B cell (primary cell): ENCODE data around the gene FRG2B. TPM values are rescaled to one million over a fixed set of nuclear protein-coding genes. Genes with fewer than 3 reads are reported as not detected.

Experiments used
- ATAC-seq: fragments of 200-7000 bp; cut with Tn5 transposase; one replicate; pipeline ENCODE4 v1.10.0; 2021; ENCODE audit warnings: low read depth, mild to moderate bottlenecking, moderate number of reproducible peaks, moderate library complexity
- CTCF ChIA-PET: fragments of 350-600 bp; sonication (Branson Sonifier 250); formaldehyde crosslinking; loops from one replicate; lab custom pipeline; 2021; ENCODE audit warnings: antibody characterized with exemption, inconsistent platforms; lab: Charles Lee
- POLR2A ChIA-PET: fragments of 350-600 bp; sonication (Branson Sonifier 250); formaldehyde crosslinking; loops from one replicate; lab custom pipeline; 2021; ENCODE audit warnings: antibody characterized with exemption; lab: Charles Lee
- DNase-seq: peaks from one replicate; pipeline ENCODE4 v3.0.0; 2013
- H2AFZ ChIP-seq: 2 replicates; pipeline ENCODE4 v1.6.1; 2012; ENCODE audit warnings: mild to moderate bottlenecking, low read depth, low read length; ENCODE audit not compliant: insufficient read depth, poor library complexity, severe bottlenecking
- H3K27ac ChIP-seq, 2 donors: 1 replicate in 1 of 2; 2 replicates in 1 of 2; pipeline ENCODE4 v1.5.1; 2012 to 2013; ENCODE audit warnings: low read length in 2 of 2, mild to moderate bottlenecking in 2 of 2, moderate library complexity in 1 of 2
- H3K27me3 ChIP-seq, 4 experiments: fragments of 200-600 bp in 1 of 4; sonication (generic) in 1 of 4; replicated peaks in 1 of 4; 1 replicate in 2 of 4; 2 replicates in 2 of 4; pipeline versions ENCODE4 v1.6.1 to v1.7.0; 2013 to 2016; ENCODE audit warnings: low read length in 3 of 4, mild to moderate bottlenecking in 2 of 4, mixed read lengths in 1 of 4, moderate library complexity in 1 of 4; ENCODE audit not compliant: insufficient read depth in 4 of 4, control insufficient read depth in 3 of 4; ENCODE audit errors: control extremely low read depth in 1 of 4
- H3K36me3 ChIP-seq, 2 experiments: replicated peaks in 1 of 2; 1 replicate in 1 of 2; 2 replicates in 1 of 2; pipeline versions ENCODE4 v1.6.1 to v1.7.1; 2013; ENCODE audit warnings: low read length in 1 of 2; ENCODE audit not compliant: insufficient read depth in 2 of 2, control insufficient read depth in 1 of 2; ENCODE audit errors: control extremely low read depth in 1 of 2, extremely low read depth in 1 of 2
- H3K4me1 ChIP-seq, 2 donors: fragments of 200-600 bp in 1 of 2; sonication (generic) in 1 of 2; 1 replicate in 1 of 2; 2 replicates in 1 of 2; pipeline versions ENCODE4 v1.5.1 to v1.6.1; 2013 to 2017; ENCODE audit warnings: low read length in 2 of 2; ENCODE audit not compliant: control insufficient read depth in 2 of 2, insufficient read depth in 2 of 2
- H3K4me2 ChIP-seq: replicated peaks from 2 replicates; pipeline ENCODE3; 2012; ENCODE audit warnings: mild to moderate bottlenecking, low read depth, low read length; ENCODE audit not compliant: poor library complexity, severe bottlenecking
- H3K4me3 ChIP-seq, 5 experiments: fragments of 200-600 bp in 1 of 5; sonication (generic) in 1 of 5; 1 replicate in 3 of 5; 2 replicates in 2 of 5; pipeline versions ENCODE4 v1.5.1 to v1.7.0; 2011 to 2016; ENCODE audit warnings: low read length in 4 of 5, mild to moderate bottlenecking in 4 of 5, low read depth in 2 of 5, control low read depth in 1 of 5, moderate library complexity in 1 of 5; ENCODE audit not compliant: insufficient read depth in 1 of 5; ENCODE audit errors: control extremely low read depth in 1 of 5, extremely low read depth in 1 of 5
- H3K79me2 ChIP-seq: fragments of 200-600 bp; sonication (generic); one replicate; pipeline ENCODE4 v1.6.0; 2016; ENCODE audit warnings: low read length; ENCODE audit not compliant: control insufficient read depth, insufficient read depth
- H3K9ac ChIP-seq: fragments of 200-600 bp; sonication (generic); 2 replicates; pipeline ENCODE4 v1.6.1; 2017; ENCODE audit warnings: mild to moderate bottlenecking, low read length, moderate library complexity
- H3K9me3 ChIP-seq, 3 donors: one replicate each; pipeline versions ENCODE4 v1.6.1 to v1.7.1; 2013; ENCODE audit warnings: low read length in 2 of 3; ENCODE audit not compliant: control insufficient read depth in 2 of 3, insufficient read depth in 1 of 3; ENCODE audit errors: control extremely low read depth in 1 of 3
- H4K20me1 ChIP-seq: 2 replicates; pipeline ENCODE4 v1.6.0; 2012; ENCODE audit warnings: mild to moderate bottlenecking, low read length; ENCODE audit not compliant: insufficient read depth, control insufficient read depth, poor library complexity, severe bottlenecking
- H3K27ac Mint-ChIP-seq: one replicate; pipeline ENCODE4 v1.8.0; 2021; ENCODE audit warnings: mixed read lengths
- H3K27me3 Mint-ChIP-seq: one replicate; pipeline ENCODE4 v1.8.0; 2021; ENCODE audit warnings: mixed read lengths
- H3K4me1 Mint-ChIP-seq: one replicate; pipeline ENCODE4 v1.8.0; 2021; ENCODE audit warnings: mixed read lengths
- H3K4me3 Mint-ChIP-seq: one replicate; pipeline ENCODE4 v1.8.0; 2021; ENCODE audit warnings: mixed read lengths
- H3K9me3 Mint-ChIP-seq: one replicate; pipeline ENCODE4 v1.8.0; 2022; ENCODE audit warnings: mixed read lengths; ENCODE audit not compliant: insufficient read depth
- EZH2 ChIP-seq: IDR thresholded peaks from 2 replicates; pipeline ENCODE4 v1.6.1; 2012; ENCODE audit warnings: borderline replicate concordance, low read depth, mild to moderate bottlenecking, moderate library complexity, low read length; ENCODE audit not compliant: insufficient read depth, poor library complexity, severe bottlenecking
- WGBS: methylation state at CpG from one replicate; pipeline ENCODE4 v1.1.5; 2013; ENCODE audit warnings: missing lambda C conversion rate; ENCODE audit not compliant: insufficient coverage; 5-methylcytosine and 5-hydroxymethylcytosine counted together
- intact Hi-C: fragments of 100-400 bp; cut with micrococcal nuclease; formaldehyde crosslinking; loops from one replicate; pipeline ENCODE4 v1.10.0; 2022
- polyA plus RNA-seq: library from polyadenylated mRNA; depleted of rRNA; stranded (reverse); fragments of >200 nt; gene quantifications from 2 replicates; pipeline ENCODE4 v1.2.3, GENCODE V29; 2012
- total RNA-seq, 2 donors: library from RNA; stranded (reverse); fragments of 120-200 nt in 1 of 2; gene quantifications; 1 replicate in 1 of 2; 2 replicates in 1 of 2; pipeline versions ENCODE4 v1.2.3 to v1.2.4, GENCODE V29; 2013 to 2022
- TF ChIP-seq, protein P1 (sequence below): fragments of 200-600 bp; IDR thresholded peaks from one replicate; pipeline ENCODE4 v1.8.0; 2022; ENCODE audit warnings: antibody characterized with exemption, mild to moderate bottlenecking

Gene FRG2B
- total and polyA plus RNA-seq, 2 donors (not counting 1 experiment from before 2014, with no cell fraction given): not detected

DNA sequence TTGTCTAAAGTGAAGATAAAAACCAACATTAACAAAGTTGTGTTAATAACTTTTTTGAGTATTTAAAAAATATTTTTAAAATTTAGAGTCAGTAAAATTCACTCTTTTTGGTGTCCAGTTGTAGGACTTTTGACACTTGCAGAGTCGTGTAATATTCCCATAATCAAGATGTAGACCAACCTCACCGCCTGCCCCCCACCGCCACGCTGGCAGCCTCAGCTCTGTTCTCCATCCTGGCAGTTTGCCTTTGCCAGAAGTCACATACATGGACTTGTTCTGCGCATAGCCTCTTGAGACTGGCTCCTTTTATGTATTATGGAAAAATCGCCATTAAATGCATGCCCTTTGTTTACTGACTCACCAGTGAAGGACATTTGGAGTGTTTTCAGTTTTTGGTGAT lies 33.9 kb downstream of the FRG2B start:
- Histone ChIP-seq H3K36me3 (no peaks in the 10 kb centered on the region), H3K4me3 (no peak overlapping the region), H2AFZ (no peak overlapping the region), H3K4me1 (no peaks in the 10 kb centered on the region), H3K79me2 (no peaks in the 10 kb centered on the region), H3K27me3 (no peaks in the 10 kb centered on the region), H3K9ac (no peak overlapping the region), H3K27ac (no peak overlapping the region), H3K4me2 (no peak overlapping the region), H4K20me1 (no peaks in the 10 kb centered on the region), H3K9me3 (peaks cover 0 to 3% (median 0%) of the 10 kb centered on the region in 3 donors)
- 87% methylated on average over 6 of the region's 6 CpGs for WGBS
- Mint-ChIP-seq H3K9me3 (no peaks in the 10 kb centered on the region), H3K27me3 (peaks cover 45% of the 10 kb centered on the region), H3K27ac (no peak overlapping the region), H3K4me1 (no peaks in the 10 kb centered on the region), H3K4me3 (no peak overlapping the region)
- TF ChIP-seq EZH2: no peak
- TF ChIP-seq, protein P1, sequence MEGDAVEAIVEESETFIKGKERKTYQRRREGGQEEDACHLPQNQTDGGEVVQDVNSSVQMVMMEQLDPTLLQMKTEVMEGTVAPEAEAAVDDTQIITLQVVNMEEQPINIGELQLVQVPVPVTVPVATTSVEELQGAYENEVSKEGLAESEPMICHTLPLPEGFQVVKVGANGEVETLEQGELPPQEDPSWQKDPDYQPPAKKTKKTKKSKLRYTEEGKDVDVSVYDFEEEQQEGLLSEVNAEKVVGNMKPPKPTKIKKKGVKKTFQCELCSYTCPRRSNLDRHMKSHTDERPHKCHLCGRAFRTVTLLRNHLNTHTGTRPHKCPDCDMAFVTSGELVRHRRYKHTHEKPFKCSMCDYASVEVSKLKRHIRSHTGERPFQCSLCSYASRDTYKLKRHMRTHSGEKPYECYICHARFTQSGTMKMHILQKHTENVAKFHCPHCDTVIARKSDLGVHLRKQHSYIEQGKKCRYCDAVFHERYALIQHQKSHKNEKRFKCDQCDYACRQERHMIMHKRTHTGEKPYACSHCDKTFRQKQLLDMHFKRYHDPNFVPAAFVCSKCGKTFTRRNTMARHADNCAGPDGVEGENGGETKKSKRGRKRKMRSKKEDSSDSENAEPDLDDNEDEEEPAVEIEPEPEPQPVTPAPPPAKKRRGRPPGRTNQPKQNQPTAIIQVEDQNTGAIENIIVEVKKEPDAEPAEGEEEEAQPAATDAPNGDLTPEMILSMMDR: no peak
- DNase-seq (no peak), ATAC-seq (no peak)
- POLR2A ChIA-PET: no interaction called here
- CTCF ChIA-PET: no interaction called here
- intact Hi-C loops: no loop called here

DNA sequence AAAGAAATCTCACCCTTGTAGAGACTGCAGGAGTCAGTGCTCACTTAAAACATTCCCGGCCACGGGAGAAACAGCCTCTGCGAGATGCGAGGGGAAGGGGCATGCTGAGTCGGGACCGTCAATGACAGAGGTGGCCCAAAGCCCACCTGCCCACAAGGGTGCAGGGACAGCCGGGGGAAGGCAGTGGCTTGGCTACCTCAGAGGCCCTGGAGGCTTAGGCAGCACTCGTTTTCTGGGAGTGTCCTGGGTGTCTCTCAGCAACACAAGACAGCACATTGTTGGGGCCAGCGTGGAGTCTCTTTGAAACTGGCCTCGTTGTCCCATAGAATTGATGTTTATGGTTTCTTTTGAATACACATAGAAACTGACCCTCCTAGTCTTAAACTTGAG lies 35.6 kb downstream of the FRG2B start:
- Mint-ChIP-seq H3K27me3 (peaks cover 31% of the 10 kb centered on the region), H3K27ac (no peak overlapping the region), H3K9me3 (peaks cover 4% of the 10 kb centered on the region), H3K4me1 (no peaks in the 10 kb centered on the region), H3K4me3 (no peak overlapping the region)
- Histone ChIP-seq H3K79me2 (no peaks in the 10 kb centered on the region), H3K27me3 (no peaks in the 10 kb centered on the region), H3K4me2 (no peak overlapping the region), H2AFZ (no peak overlapping the region), H3K36me3 (no peaks in the 10 kb centered on the region), H3K9ac (no peak overlapping the region), H3K4me1 (no peaks in the 10 kb centered on the region), H3K9me3 (peaks cover 0 to 3% (median 0%) of the 10 kb centered on the region in 3 donors), H3K27ac (no peak overlapping the region), H4K20me1 (no peaks in the 10 kb centered on the region), H3K4me3 (no peak overlapping the region)
- DNase-seq: no peak
- ATAC-seq: no peak
- ChIA-PET CTCF (no interaction called here), POLR2A (no interaction called here)
- 95% methylated on average over 7 of the region's 10 CpGs for WGBS
- TF ChIP-seq EZH2: no peak
- intact Hi-C loops: no loop called here
